Measurements from ENCODE around the gene SCN3A.

DNA sequence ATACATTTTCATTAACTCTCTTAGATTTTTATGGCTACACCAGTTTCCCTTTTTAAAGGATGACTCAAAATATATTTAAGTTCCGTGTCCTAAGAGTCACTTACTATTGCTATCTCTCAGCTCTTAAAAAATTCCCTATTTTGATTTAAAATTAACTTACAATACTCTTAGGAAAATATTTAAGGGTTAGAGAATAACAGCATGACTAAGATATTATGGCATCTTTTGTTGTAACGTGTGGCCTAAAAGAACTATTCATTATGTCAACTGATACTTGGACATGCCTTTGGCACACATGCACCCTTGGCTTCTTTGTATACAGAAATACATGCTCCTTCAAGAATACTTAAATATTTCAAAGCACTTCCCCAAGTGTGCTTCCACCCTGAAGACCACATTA is 42.3 kb downstream of the SCN3A start:
- TF ChIP-seq CBX5 (IDR thresholded peaks at IDR 0.05; ENCODE audit: low read depth) (no peak), STAT1 (conservative IDR thresholded peaks at IDR 0.05) (no peak), FOXK2 (IDR thresholded peaks at IDR 0.05) (no peak), POLR2AphosphoS2 (IDR thresholded peaks at IDR 0.05; ENCODE audit: low read depth, low read length) (no peak), KDM1A (IDR thresholded peaks at IDR 0.05; ENCODE audit: borderline replicate concordance) (no peak), SUZ12 (IDR thresholded peaks at IDR 0.05; ENCODE audit: unreplicated experiment) (no peak), ZZZ3 (IDR thresholded peaks at IDR 0.05; ENCODE audit: control insufficient read depth, insufficient read length, low read depth) (no peak), SREBF2 (IDR thresholded peaks at IDR 0.05; ENCODE audit: low read length) (no peak), BRCA1 (IDR thresholded peaks at IDR 0.05; ENCODE audit: low read depth, low read length) (no peak), EZH2 (IDR thresholded peaks at IDR 0.05; ENCODE audit: borderline replicate concordance, control insufficient read depth, low read depth, low read length) (no peak)
- TF ChIP-seq, protein P1, sequence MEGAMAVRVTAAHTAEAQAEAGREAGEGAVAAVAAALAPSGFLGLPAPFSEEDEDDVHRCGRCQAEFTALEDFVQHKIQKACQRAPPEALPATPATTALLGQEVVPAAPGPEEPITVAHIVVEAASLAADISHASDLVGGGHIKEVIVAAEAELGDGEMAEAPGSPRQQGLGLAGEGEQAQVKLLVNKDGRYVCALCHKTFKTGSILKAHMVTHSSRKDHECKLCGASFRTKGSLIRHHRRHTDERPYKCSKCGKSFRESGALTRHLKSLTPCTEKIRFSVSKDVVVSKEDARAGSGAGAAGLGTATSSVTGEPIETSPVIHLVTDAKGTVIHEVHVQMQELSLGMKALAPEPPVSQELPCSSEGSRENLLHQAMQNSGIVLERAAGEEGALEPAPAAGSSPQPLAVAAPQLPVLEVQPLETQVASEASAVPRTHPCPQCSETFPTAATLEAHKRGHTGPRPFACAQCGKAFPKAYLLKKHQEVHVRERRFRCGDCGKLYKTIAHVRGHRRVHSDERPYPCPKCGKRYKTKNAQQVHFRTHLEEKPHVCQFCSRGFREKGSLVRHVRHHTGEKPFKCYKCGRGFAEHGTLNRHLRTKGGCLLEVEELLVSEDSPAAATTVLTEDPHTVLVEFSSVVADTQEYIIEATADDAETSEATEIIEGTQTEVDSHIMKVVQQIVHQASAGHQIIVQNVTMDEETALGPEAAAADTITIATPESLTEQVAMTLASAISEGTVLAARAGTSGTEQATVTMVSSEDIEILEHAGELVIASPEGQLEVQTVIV (IDR thresholded peaks at IDR 0.05; ENCODE audit: borderline replicate concordance, partially characterized antibody) = no peak
- TF ChIP-seq, protein P2, sequence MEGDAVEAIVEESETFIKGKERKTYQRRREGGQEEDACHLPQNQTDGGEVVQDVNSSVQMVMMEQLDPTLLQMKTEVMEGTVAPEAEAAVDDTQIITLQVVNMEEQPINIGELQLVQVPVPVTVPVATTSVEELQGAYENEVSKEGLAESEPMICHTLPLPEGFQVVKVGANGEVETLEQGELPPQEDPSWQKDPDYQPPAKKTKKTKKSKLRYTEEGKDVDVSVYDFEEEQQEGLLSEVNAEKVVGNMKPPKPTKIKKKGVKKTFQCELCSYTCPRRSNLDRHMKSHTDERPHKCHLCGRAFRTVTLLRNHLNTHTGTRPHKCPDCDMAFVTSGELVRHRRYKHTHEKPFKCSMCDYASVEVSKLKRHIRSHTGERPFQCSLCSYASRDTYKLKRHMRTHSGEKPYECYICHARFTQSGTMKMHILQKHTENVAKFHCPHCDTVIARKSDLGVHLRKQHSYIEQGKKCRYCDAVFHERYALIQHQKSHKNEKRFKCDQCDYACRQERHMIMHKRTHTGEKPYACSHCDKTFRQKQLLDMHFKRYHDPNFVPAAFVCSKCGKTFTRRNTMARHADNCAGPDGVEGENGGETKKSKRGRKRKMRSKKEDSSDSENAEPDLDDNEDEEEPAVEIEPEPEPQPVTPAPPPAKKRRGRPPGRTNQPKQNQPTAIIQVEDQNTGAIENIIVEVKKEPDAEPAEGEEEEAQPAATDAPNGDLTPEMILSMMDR (IDR thresholded peaks at IDR 0.05 in 2 of 3, conservative IDR thresholded peaks at IDR 0.05 in 1 of 3; ENCODE audit: control insufficient read depth in 2 of 3, extremely low read depth in 1 of 3, insufficient read depth in 1 of 3, low read depth in 3 of 3, low read length in 3 of 3) = no peak
- TF ChIP-seq, protein P3, sequence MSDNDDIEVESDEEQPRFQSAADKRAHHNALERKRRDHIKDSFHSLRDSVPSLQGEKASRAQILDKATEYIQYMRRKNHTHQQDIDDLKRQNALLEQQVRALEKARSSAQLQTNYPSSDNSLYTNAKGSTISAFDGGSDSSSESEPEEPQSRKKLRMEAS (IDR thresholded peaks at IDR 0.05; ENCODE audit: low read depth, low read length) = no peak
- TF ChIP-seq, protein P4, sequence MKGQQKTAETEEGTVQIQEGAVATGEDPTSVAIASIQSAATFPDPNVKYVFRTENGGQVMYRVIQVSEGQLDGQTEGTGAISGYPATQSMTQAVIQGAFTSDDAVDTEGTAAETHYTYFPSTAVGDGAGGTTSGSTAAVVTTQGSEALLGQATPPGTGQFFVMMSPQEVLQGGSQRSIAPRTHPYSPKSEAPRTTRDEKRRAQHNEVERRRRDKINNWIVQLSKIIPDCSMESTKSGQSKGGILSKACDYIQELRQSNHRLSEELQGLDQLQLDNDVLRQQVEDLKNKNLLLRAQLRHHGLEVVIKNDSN (IDR thresholded peaks at IDR 0.05; ENCODE audit: borderline replicate concordance, extremely low read length, insufficient read depth, low read depth, low read length) = no peak
